Smooth muscle cell (in vitro differentiated cells): Measurements from ENCODE around the gene PPARG. TPM values are rescaled to one million over a fixed set of nuclear protein-coding genes. Genes with fewer than 3 reads are reported as not detected.

Experiments used
- DNase-seq: peaks from one replicate; lab custom pipeline; 2025; ENCODE audit not compliant: unreplicated experiment; lab: John Stamatoyannopoulos, UW
- H2AFZ ChIP-seq: fragments of 200-600 bp; sonication (generic); 2 replicates; pipeline ENCODE4 v1.6.0; 2016; ENCODE audit warnings: antibody characterized with exemption, low read depth, mild to moderate bottlenecking
- H3F3A ChIP-seq: fragments of 200-600 bp; sonication (generic); 2 replicates; pipeline ENCODE4 v1.6.0; 2017; ENCODE audit warnings: antibody characterized with exemption, low read depth
- H3K27ac ChIP-seq: fragments of 200-600 bp; sonication (generic); 2 replicates; pipeline ENCODE4 v1.5.1; 2016; ENCODE audit warnings: low read depth, mild to moderate bottlenecking
- H3K27me3 ChIP-seq: fragments of 200-600 bp; sonication (generic); 2 replicates; pipeline ENCODE4 v1.6.1; 2016; ENCODE audit warnings: low read depth, mild to moderate bottlenecking
- H3K36me3 ChIP-seq: fragments of 200-600 bp; sonication (generic); 2 replicates; pipeline ENCODE4 v1.5.1; 2016; ENCODE audit warnings: low read depth
- H3K4me1 ChIP-seq: fragments of 200-600 bp; sonication (generic); 2 replicates; pipeline ENCODE4 v1.5.1; 2016; ENCODE audit warnings: low read depth
- H3K4me2 ChIP-seq: fragments of 200-600 bp; sonication (generic); 2 replicates; pipeline ENCODE4 v1.6.0; 2016; ENCODE audit warnings: mild to moderate bottlenecking
- H3K4me3 ChIP-seq: fragments of 200-600 bp; sonication (generic); 2 replicates; pipeline ENCODE4 v1.5.1; 2016; ENCODE audit warnings: mild to moderate bottlenecking
- H3K79me2 ChIP-seq: fragments of 200-600 bp; sonication (generic); 2 replicates; pipeline ENCODE4 v1.6.0; 2016; ENCODE audit warnings: low read depth, mild to moderate bottlenecking
- H3K9ac ChIP-seq: fragments of 200-600 bp; sonication (generic); 2 replicates; pipeline ENCODE4 v1.6.0; 2016; ENCODE audit warnings: low read depth
- H3K9me3 ChIP-seq: fragments of 200-600 bp; sonication (generic); replicated peaks from 2 replicates; pipeline ENCODE4 v1.5.1; 2016; ENCODE audit warnings: low read depth
- H4K20me1 ChIP-seq: fragments of 200-600 bp; sonication (generic); 2 replicates; pipeline ENCODE4 v1.6.0; 2016; ENCODE audit warnings: low read depth
- CTCF ChIP-seq: fragments of 200-600 bp; sonication (generic); IDR thresholded peaks from 2 replicates; pipeline ENCODE4 v1.5.1; 2017; ENCODE audit warnings: borderline replicate concordance, mild to moderate bottlenecking, antibody characterized with exemption; ENCODE audit not compliant: insufficient read depth, poor library complexity, severe bottlenecking
- WGBS: methylation state at CpG from one replicate; pipeline ENCODE4 v1.1.7; 2016; ENCODE audit warnings: low lambda C conversion rate; 5-methylcytosine and 5-hydroxymethylcytosine counted together
- polyA plus RNA-seq: library from polyadenylated mRNA; unstranded; fragments of >200 nt; fragmentation: Nextera tagmentation; extraction: Ambion mirVana; gene quantifications from 2 replicates; pipeline ENCODE4 v1.2.1, GENCODE V29; 2016
- total RNA-seq: library from RNA; depleted of rRNA; stranded (reverse); fragments of >200 nt; gene quantifications from 2 replicates; pipeline ENCODE4 v1.2.3, GENCODE V29; 2014

PPARG gene
- total and polyA plus RNA-seq, 2 experiments from 2014 or later, result 1.5 to 8.5 TPM

- DNase-seq, result no peak
- no peak overlapping the region for H3K4me2 ChIP-seq
- no peak overlapping the region for H3K4me3 ChIP-seq
- H4K20me1 ChIP-seq, result no peaks in the 10 kb centered on the region
- no peak for TF ChIP-seq CTCF
- no peaks in the 10 kb centered on the region for H3K36me3 ChIP-seq
- 87% methylated on average over 8 of the region's 8 CpGs for WGBS
- H3K27ac ChIP-seq, result no peak overlapping the region
- no peaks in the 10 kb centered on the region for H3K4me1 ChIP-seq
- no peaks in the 10 kb centered on the region for H3K79me2 ChIP-seq
- H3K9me3 ChIP-seq, result no peaks in the 10 kb centered on the region
- H3K9ac ChIP-seq, result no peak overlapping the region
- no peaks in the 10 kb centered on the region for H3K27me3 ChIP-seq
- no peak overlapping the region for H2AFZ ChIP-seq
- H3F3A ChIP-seq, result no peaks in the 10 kb centered on the region
These were observed 103.4 kb downstream of the PPARG start for GRCh38 chr3:12392101-12392878.

GRCh38 chr3:12393894-12394293 lies 105.0 kb downstream of the PPARG start:
- no peaks in the 10 kb centered on the region for H4K20me1 ChIP-seq
- no peak for TF ChIP-seq CTCF
- H3K4me1 ChIP-seq, result no peaks in the 10 kb centered on the region
- DNase-seq, result no peak
- H3K27me3 ChIP-seq, result no peaks in the 10 kb centered on the region
- H3K27ac ChIP-seq, result no peak overlapping the region
- H3K79me2 ChIP-seq, result no peaks in the 10 kb centered on the region
- no peaks in the 10 kb centered on the region for H3K9me3 ChIP-seq
- H3K4me2 ChIP-seq, result no peak overlapping the region
- WGBS, result 74% methylated on average over 1 of the region's 1 CpG
- H2AFZ ChIP-seq, result no peak overlapping the region
- H3K9ac ChIP-seq, result no peak overlapping the region
- no peaks in the 10 kb centered on the region for H3F3A ChIP-seq
- no peak overlapping the region for H3K4me3 ChIP-seq
- no peaks in the 10 kb centered on the region for H3K36me3 ChIP-seq

- DNase-seq, result no peak
- Histone ChIP-seq H3K4me3 (no peak overlapping the region), H3F3A (no peaks in the 10 kb centered on the region), H3K9ac (no peak overlapping the region), H3K27me3 (no peaks in the 10 kb centered on the region), H3K27ac (no peak overlapping the region), H3K79me2 (no peaks in the 10 kb centered on the region), H3K4me1 (no peaks in the 10 kb centered on the region), H3K9me3 (no peaks in the 10 kb centered on the region), H3K36me3 (no peaks in the 10 kb centered on the region), H2AFZ (no peak overlapping the region), H3K4me2 (no peak overlapping the region), H4K20me1 (no peaks in the 10 kb centered on the region)
- TF ChIP-seq CTCF, result no peak
- WGBS, result 86% methylated on average over 4 of the region's 4 CpGs
These were observed 105.8 kb downstream of the PPARG start for GRCh38 chr3:12394569-12395271.
